Peyer's patch (tissue), 4 donors: ENCODE data around the gene RPP14.

ENCODE experiments used
- POLR2A ChIP-seq, 2 donors: fragments of 450-650 bp; IDR thresholded peaks; one replicate each; pipeline ENCODE4 v1.5.1; 2017; ENCODE audit warnings: antibody characterized with exemption in 2 of 2, mild to moderate bottlenecking in 2 of 2, moderate library complexity in 2 of 2
- TF ChIP-seq, protein P1 (sequence below), 6 experiments: fragments of 450-650 bp in 4 of 6; fragments of 200-600 bp in 2 of 6; sonication (generic) in 1 of 6; IDR thresholded peaks; one replicate each; pipeline ENCODE4 v1.5.1; 2017 to 2019; ENCODE audit warnings: antibody characterized with exemption in 6 of 6, mild to moderate bottlenecking in 3 of 6, moderate library complexity in 1 of 6

DNA sequence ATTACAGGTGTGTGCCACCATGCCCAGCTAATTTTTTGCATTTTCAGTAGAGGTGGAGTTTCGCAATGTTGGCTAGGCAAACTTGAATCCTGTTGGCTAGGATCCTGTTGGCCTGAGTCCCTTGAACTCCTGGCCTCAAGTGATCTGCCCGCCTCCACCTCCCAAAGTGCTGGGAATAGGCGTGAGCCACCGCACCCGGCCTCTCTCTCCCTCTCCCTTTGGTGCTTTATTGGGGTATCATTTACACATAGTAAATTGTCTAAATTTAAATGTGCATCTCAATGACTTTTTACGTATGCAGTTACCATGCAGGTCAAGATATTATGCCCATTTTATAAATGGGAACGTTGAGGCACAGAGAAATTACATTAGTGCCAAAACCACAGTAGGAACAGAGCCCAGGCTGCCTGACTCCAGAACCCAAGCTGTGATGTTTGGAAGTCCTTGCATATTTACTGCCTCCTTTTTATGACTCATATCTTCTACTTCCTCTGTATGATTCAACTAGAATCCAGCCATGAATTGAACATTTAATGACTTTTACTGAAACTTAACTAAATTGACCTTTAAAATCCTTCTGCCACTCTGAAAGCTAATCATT, 34.0 kb upstream of the RPP14 start:
- TF ChIP-seq, protein P1, sequence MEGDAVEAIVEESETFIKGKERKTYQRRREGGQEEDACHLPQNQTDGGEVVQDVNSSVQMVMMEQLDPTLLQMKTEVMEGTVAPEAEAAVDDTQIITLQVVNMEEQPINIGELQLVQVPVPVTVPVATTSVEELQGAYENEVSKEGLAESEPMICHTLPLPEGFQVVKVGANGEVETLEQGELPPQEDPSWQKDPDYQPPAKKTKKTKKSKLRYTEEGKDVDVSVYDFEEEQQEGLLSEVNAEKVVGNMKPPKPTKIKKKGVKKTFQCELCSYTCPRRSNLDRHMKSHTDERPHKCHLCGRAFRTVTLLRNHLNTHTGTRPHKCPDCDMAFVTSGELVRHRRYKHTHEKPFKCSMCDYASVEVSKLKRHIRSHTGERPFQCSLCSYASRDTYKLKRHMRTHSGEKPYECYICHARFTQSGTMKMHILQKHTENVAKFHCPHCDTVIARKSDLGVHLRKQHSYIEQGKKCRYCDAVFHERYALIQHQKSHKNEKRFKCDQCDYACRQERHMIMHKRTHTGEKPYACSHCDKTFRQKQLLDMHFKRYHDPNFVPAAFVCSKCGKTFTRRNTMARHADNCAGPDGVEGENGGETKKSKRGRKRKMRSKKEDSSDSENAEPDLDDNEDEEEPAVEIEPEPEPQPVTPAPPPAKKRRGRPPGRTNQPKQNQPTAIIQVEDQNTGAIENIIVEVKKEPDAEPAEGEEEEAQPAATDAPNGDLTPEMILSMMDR (IDR thresholded peaks at IDR 0.05) = no peak
- no peak for TF ChIP-seq POLR2A (IDR thresholded peaks at IDR 0.05)
